Body of pancreas (tissue), 4 donors: ENCODE data around the gene CCDC121. TPM values are rescaled to one million over a fixed set of nuclear protein-coding genes. Genes with fewer than 3 reads are reported as not detected.
A peak's percentile ranks its signal among the peaks of the same experiment; 100 is the strongest.

ENCODE experiments used
- ATAC-seq: fragments of 150-250 bp; one replicate; pipeline ENCODE4 v1.9.1; 2016
- DNase-seq, 4 donors: peaks; one replicate each; pipeline ENCODE4 v3.0.0-alpha.2; 2019
- H3K27ac ChIP-seq, 4 donors: fragments of 200-600 bp; sonication (generic); 1 replicate in 3 of 4; 2 replicates in 1 of 4; pipeline versions ENCODE4 v1.5.1 to v1.6.1; 2016 to 2019; ENCODE audit warnings: mild to moderate bottlenecking in 1 of 4, mixed read lengths in 1 of 4, moderate library complexity in 1 of 4
- H3K27me3 ChIP-seq, 2 donors: fragments of 200-600 bp; sonication (generic); one replicate each; pipeline ENCODE4 v1.6.0; 2016; ENCODE audit warnings: mild to moderate bottlenecking in 1 of 2
- H3K36me3 ChIP-seq, 2 donors: fragments of 200-600 bp; sonication (generic); replicated peaks in 1 of 2; 2 replicates each; pipeline ENCODE4 v1.5.1; 2016; ENCODE audit warnings: low read depth in 2 of 2; ENCODE audit not compliant: insufficient read depth in 1 of 2
- H3K4me1 ChIP-seq: fragments of 200-600 bp; sonication (generic); one replicate; pipeline ENCODE4 v1.6.0; 2016
- H3K4me3 ChIP-seq, 2 donors: fragments of 200-600 bp; sonication (generic); 1 replicate in 1 of 2; 2 replicates in 1 of 2; pipeline ENCODE4 v1.5.1; 2016 to 2019
- H3K9me3 ChIP-seq, 3 donors: fragments of 200-600 bp; sonication (generic); 1 replicate in 2 of 3; 2 replicates in 1 of 3; pipeline ENCODE4 v1.5.1; 2016
- CTCF ChIP-seq, 7 experiments: fragments of 450-650 bp in 4 of 7; fragments of 200-600 bp in 3 of 7; sonication (generic) in 3 of 7; IDR thresholded peaks; one replicate each; pipeline ENCODE4 v1.5.1; 2016 to 2019; ENCODE audit warnings: antibody characterized with exemption in 7 of 7
- POLR2A ChIP-seq, 3 donors: fragments of 450-650 bp; IDR thresholded peaks; one replicate each; pipeline ENCODE4 v1.6.1; 2016; ENCODE audit warnings: antibody characterized with exemption in 3 of 3, mild to moderate bottlenecking in 2 of 3
- WGBS, 2 donors: methylation state at CpG; one replicate each; pipeline ENCODE4 v1.1.5; 2017; 5-methylcytosine and 5-hydroxymethylcytosine counted together
- intact Hi-C: fragments of 100-400 bp; cut with DNase I; formaldehyde crosslinking; loops from one replicate; pipeline ENCODE4 v1.15.1; 2023
- total RNA-seq, 2 donors: library from RNA; depleted of rRNA; stranded (reverse); fragments of >200 nt; gene quantifications; one replicate each; pipeline ENCODE4 v1.1.0, GENCODE V29; 2016

CCDC121 gene
- 1 to 10 TPM; 1.3 to 2.1 TPM for total RNA-seq

GRCh38 chr2:27628767-27629709 lies at the start of gene CCDC121, which contains the start of gene GPN1:
Gene CCDC121, minus strand, starts transcription at chr2:27629012. Its CDS starts 1,213 bp downstream, at chr2:27627799.
Gene GPN1, plus strand, starts transcription at chr2:27629050. Its CDS starts 9 bp downstream, at chr2:27629059.
- TF ChIP-seq CTCF (IDR thresholded peaks at IDR 0.05) (no peak), POLR2A (IDR thresholded peaks at IDR 0.05) (peak; percentile 28 to 83 (median 76))
- H3K27ac ChIP-seq = peak within 1 kb of the TSS in 3 of 4 donors; percentile 70 to 76 (median 71)
- ATAC-seq (peak; percentile 93), DNase-seq (peak; percentile 74 to 87 (median 82))
- no peaks in the 10 kb centered on the region for H3K27me3 ChIP-seq
- peaks cover 19% of the 10 kb centered on the region for H3K4me1 ChIP-seq
- H3K36me3 ChIP-seq = peaks cover 0 to 8% of the 10 kb centered on the region in 2 donors
- no peaks in the 10 kb centered on the region for H3K9me3 ChIP-seq
- WGBS, 2 donors = 0% methylated on average over 41 to 44 of the region's 44 CpGs
- intact Hi-C loops = no loop called here
- peak within 1 kb of the TSS; percentile 86 to 90 for H3K4me3 ChIP-seq

DNA sequence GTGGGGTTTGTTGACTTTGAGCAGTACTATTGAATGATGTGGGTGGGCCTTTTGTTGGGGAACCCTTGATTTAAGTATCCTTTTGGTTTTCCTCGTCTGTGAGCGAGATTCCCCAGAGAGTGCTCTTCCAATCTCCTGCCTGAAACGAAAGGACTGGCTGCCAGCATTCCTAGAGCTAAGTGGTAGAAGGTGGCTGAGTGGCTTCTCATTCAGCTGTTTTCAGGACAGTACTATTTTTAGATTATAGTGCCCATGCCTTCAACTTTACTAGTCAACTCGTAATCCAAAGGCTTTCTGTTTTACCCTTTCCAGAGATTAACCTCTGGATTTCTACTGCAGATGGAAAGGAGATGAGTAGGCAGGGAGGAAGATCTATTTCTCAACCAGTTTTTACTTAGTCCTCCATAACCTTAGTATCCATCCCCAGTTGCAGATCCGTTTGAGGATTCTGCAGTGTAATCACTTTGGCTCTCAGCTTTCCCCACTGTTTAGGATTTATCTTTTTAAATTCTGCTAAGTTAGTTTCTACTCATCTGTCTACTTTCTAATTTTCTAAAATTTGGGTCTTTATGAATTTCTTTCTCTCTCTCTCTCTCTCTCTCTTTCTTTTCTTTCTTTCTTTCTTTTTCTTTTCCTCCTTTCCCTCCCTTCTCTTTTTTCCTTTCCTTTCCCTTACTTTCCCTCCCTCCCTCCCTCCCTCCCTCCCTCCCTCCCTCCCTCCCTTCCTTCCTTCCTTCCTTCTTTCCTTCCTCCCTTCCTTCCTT lies 44.1 kb upstream of the CCDC121 start:
- no peak for DNase-seq
- peaks cover 9 to 26% of the 10 kb centered on the region in 2 donors for H3K36me3 ChIP-seq
- no peak overlapping the region for H3K27ac ChIP-seq
- no peaks in the 10 kb centered on the region for H3K9me3 ChIP-seq
- no peak for ATAC-seq
- no peak for TF ChIP-seq POLR2A (IDR thresholded peaks at IDR 0.05)
- no peak for TF ChIP-seq CTCF (IDR thresholded peaks at IDR 0.05)
- 78 to 82% methylated on average over 5 of the region's 5 CpGs for WGBS, 2 donors
- no peaks in the 10 kb centered on the region for H3K27me3 ChIP-seq
- H3K4me3 ChIP-seq = no peak overlapping the region
- intact Hi-C loops = no loop called here
- no peaks in the 10 kb centered on the region for H3K4me1 ChIP-seq

DNA sequence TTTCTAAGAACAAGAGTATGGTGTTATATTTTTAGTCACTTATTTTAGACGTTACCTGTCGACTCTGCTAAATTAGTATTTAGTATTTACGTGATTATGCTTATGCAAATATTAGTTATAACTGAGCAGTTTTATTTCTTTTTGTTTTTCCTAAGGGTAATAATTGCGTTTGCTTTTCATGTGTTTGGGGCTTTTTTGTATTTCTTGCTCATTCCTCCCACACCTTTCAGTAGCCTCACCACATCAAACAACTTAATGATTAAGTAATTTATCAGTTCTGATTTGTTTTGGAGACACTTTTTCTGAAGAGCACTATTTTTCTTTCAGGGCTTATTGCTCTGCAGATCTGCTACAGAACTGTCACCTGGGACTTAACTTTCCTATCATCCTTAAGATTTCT lies 42.4 kb upstream of the CCDC121 start:
- H3K9me3 ChIP-seq = no peaks in the 10 kb centered on the region
- no peak overlapping the region for H3K27ac ChIP-seq
- H3K4me3 ChIP-seq = no peak overlapping the region
- intact Hi-C loops = no loop called here
- ATAC-seq = no peak
- no peak for DNase-seq
- TF ChIP-seq POLR2A (IDR thresholded peaks at IDR 0.05) (no peak), CTCF (IDR thresholded peaks at IDR 0.05) (no peak)
- 84 to 89% methylated on average over 4 of the region's 4 CpGs for whole genome bisulfite sequencing, 2 donors
- H3K27me3 ChIP-seq = no peaks in the 10 kb centered on the region
- H3K36me3 ChIP-seq = peaks cover 9 to 25% of the 10 kb centered on the region in 2 donors
- H3K4me1 ChIP-seq = no peaks in the 10 kb centered on the region

GRCh38 chr2:27667446-27667845 lies 38.6 kb upstream of the CCDC121 start:
- WGBS, 2 donors = 54 to 78% methylated on average over 1 of the region's 1 CpG
- no peak overlapping the region for H3K4me3 ChIP-seq
- H3K36me3 ChIP-seq = peaks cover 9 to 16% of the 10 kb centered on the region in 2 donors
- ATAC-seq (no peak), DNase-seq (no peak)
- H3K27me3 ChIP-seq = no peaks in the 10 kb centered on the region
- intact Hi-C loops = no loop called here
- H3K9me3 ChIP-seq = no peaks in the 10 kb centered on the region
- TF ChIP-seq CTCF (IDR thresholded peaks at IDR 0.05) (no peak), POLR2A (IDR thresholded peaks at IDR 0.05) (no peak)
- peaks cover 16% of the 10 kb centered on the region for H3K4me1 ChIP-seq
- no peak overlapping the region for H3K27ac ChIP-seq
